ENCODE data around the gene ZNF672. TPM values are rescaled to one million over a fixed set of nuclear protein-coding genes. Genes with fewer than 3 reads are reported as not detected.
"Not testable (repeated sequence)": the region's sequence is repeated elsewhere in the genome, so short reads cannot be mapped to it uniquely, and the experiment has no call there.

Gene ZNF672
- total RNA-seq, 1 experiment from 2014 or later: 35.8 TPM

- intact Hi-C loops (cut with micrococcal nuclease): no loop called here
- Mint-ChIP-seq H3K9me3 (ENCODE audit: unreplicated experiment) (no peaks in the 10 kb centered on the region), H3K27me3 (ENCODE audit: insufficient read depth, unreplicated experiment) (no peaks in the 10 kb centered on the region), H3K4me3 (ENCODE audit: unreplicated experiment) (no peak overlapping the region), H3K4me1 (ENCODE audit: insufficient read depth, unreplicated experiment) (peaks cover 2% of the 10 kb centered on the region), H3K36me3 (ENCODE audit: insufficient read depth, unreplicated experiment) (no peaks in the 10 kb centered on the region), H3K27ac (ENCODE audit: low read depth, unreplicated experiment) (no peak overlapping the region)
- DNase-seq (ENCODE audit: unreplicated experiment): no peak
- ChIA-PET CTCF (interaction anchor here (0.8 to 7.2 kb wide), 5 partner anchors 15 to 171 kb away, joined by 3 to 49 read pairs (median 4); no protein-coding TSS in a partner anchor), POLR2A (no interaction called here)
- BruUV-seq (replicated peaks): no TSS peak
- TF ChIP-seq, protein P1, sequence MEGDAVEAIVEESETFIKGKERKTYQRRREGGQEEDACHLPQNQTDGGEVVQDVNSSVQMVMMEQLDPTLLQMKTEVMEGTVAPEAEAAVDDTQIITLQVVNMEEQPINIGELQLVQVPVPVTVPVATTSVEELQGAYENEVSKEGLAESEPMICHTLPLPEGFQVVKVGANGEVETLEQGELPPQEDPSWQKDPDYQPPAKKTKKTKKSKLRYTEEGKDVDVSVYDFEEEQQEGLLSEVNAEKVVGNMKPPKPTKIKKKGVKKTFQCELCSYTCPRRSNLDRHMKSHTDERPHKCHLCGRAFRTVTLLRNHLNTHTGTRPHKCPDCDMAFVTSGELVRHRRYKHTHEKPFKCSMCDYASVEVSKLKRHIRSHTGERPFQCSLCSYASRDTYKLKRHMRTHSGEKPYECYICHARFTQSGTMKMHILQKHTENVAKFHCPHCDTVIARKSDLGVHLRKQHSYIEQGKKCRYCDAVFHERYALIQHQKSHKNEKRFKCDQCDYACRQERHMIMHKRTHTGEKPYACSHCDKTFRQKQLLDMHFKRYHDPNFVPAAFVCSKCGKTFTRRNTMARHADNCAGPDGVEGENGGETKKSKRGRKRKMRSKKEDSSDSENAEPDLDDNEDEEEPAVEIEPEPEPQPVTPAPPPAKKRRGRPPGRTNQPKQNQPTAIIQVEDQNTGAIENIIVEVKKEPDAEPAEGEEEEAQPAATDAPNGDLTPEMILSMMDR (IDR thresholded peaks at IDR 0.05; ENCODE audit: unreplicated experiment): no peak
Measured at GRCh38 chr1:248791010-248791409, 47.0 kb upstream of the ZNF672 start.

DNA sequence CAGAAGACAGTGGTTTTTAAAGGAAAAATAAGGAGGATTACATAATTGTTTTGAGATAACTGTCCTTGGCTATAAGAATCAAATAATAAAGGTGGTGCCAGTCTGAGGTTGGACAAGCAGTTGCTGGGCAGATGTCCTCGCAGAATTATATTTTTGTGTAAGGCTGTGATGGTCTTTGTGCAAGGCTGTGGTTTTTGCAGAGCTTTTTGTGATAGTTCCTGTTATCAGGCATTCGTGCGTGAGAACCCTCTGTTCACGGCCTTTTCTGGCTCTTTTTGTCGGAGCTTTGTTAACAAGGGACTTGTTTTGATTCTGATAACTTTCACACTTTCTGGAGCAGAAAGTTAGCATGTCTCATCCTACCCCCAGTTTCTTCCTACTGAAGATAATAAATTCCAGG is 45.7 kb upstream of the ZNF672 start:
- Mint-ChIP-seq H3K27me3 (ENCODE audit: insufficient read depth, unreplicated experiment) (peaks cover 5% of the 10 kb centered on the region), H3K36me3 (ENCODE audit: insufficient read depth, unreplicated experiment) (no peaks in the 10 kb centered on the region), H3K27ac (ENCODE audit: low read depth, unreplicated experiment) (no peak overlapping the region), H3K9me3 (ENCODE audit: unreplicated experiment) (no peaks in the 10 kb centered on the region), H3K4me3 (ENCODE audit: unreplicated experiment) (no peak overlapping the region), H3K4me1 (ENCODE audit: insufficient read depth, unreplicated experiment) (no peaks in the 10 kb centered on the region)
- TF ChIP-seq, protein P1 (IDR thresholded peaks at IDR 0.05; ENCODE audit: unreplicated experiment): no peak
- no TSS peak for BruUV-seq (replicated peaks)
- intact Hi-C loops (cut with micrococcal nuclease): no loop called here
- ChIA-PET POLR2A (no interaction called here), CTCF (interaction anchor here (1.3 to 3.1 kb wide), 3 partner anchors 15 to 87 kb away, joined by 3 to 17 read pairs (median 8); no protein-coding TSS in a partner anchor)
- DNase-seq (ENCODE audit: unreplicated experiment): no peak

GRCh38 chr1:248793592-248793991 is 44.4 kb upstream of the ZNF672 start:
- Mint-ChIP-seq H3K4me3 (ENCODE audit: unreplicated experiment) (no peak overlapping the region), H3K4me1 (ENCODE audit: insufficient read depth, unreplicated experiment) (no peaks in the 10 kb centered on the region), H3K36me3 (ENCODE audit: insufficient read depth, unreplicated experiment) (no peaks in the 10 kb centered on the region), H3K27ac (ENCODE audit: low read depth, unreplicated experiment) (no peak overlapping the region), H3K27me3 (ENCODE audit: insufficient read depth, unreplicated experiment) (peaks cover 18% of the 10 kb centered on the region), H3K9me3 (ENCODE audit: unreplicated experiment) (no peaks in the 10 kb centered on the region)
- TF ChIP-seq, protein P1 (IDR thresholded peaks at IDR 0.05; ENCODE audit: unreplicated experiment): no peak
- intact Hi-C loops (cut with micrococcal nuclease): no loop called here
- DNase-seq (ENCODE audit: unreplicated experiment): no peak
- POLR2A ChIA-PET: no interaction called here
- CTCF ChIA-PET: interaction anchor here (1.0 to 3.1 kb wide), 3 partner anchors 9 to 171 kb away, joined by 3 to 17 read pairs (median 6); no protein-coding TSS in a partner anchor
- no TSS peak for BruUV-seq (replicated peaks)

DNA sequence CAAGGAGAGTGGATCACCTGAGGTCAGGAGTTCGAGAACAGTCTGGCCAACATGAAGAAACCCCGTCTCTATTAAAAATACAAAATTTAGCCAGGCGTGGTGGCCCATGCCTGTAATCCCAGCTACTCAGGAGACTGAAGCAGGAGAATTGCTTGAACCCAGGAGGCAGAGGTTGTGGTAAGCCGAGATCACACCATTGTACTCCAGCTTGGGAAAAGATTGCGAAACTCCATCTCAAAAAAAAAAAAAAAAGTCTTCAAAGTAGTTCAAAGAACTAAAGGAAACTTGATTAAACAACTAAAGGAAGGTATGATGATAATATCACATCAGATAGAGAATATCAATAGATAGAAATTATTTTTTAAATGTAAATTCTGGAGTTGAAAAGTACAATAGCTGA is 43.4 kb upstream of the ZNF672 start:
- DNase-seq (ENCODE audit: unreplicated experiment); intact Hi-C loops (cut with micrococcal nuclease); H3K9me3 Mint-ChIP-seq (ENCODE audit: unreplicated experiment); H3K4me3 Mint-ChIP-seq (ENCODE audit: unreplicated experiment); H3K36me3 Mint-ChIP-seq (ENCODE audit: insufficient read depth, unreplicated experiment); BruUV-seq (replicated peaks); H3K27ac Mint-ChIP-seq (ENCODE audit: low read depth, unreplicated experiment); H3K4me1 Mint-ChIP-seq (ENCODE audit: insufficient read depth, unreplicated experiment): not testable (repeated sequence)
- CTCF ChIA-PET: interaction anchor here (1.3 to 3.1 kb wide), 4 partner anchors 10 to 172 kb away, joined by 5 to 17 read pairs (median 10); no protein-coding TSS in a partner anchor
- POLR2A ChIA-PET: interaction anchor here (1.0 to 2.2 kb wide), 2 partner anchors 9 to 64 kb away, joined by 3 to 6 read pairs; no protein-coding TSS in a partner anchor
- H3K27me3 Mint-ChIP-seq (ENCODE audit: insufficient read depth, unreplicated experiment): peaks cover 25% of the 10 kb centered on the region

Data from MCF 10A (cell line).